ENCODE results near the gene PCNX4. TPM values are rescaled to one million over a fixed set of nuclear protein-coding genes. Genes with fewer than 3 reads are reported as not detected.

The PCNX4 gene
- total and polyA plus RNA-seq, 2 experiments from 2014 or later: 22.9 to 77.5 TPM

- Histone ChIP-seq H3K9me2 (ENCODE audit: insufficient read depth) (peaks cover 7% of the 10 kb centered on the region; the same call in 1 of the 2 replicates), H3K79me2 (replicated peaks; ENCODE audit: insufficient read depth) (no peaks in the 10 kb centered on the region), H2AFZ (peak overlapping the region; percentile 35; the same call in 1 of the 2 replicates), H3K4me3 (no peak overlapping the region), H4K20me1 (replicated peaks; ENCODE audit: insufficient read depth) (no peaks in the 10 kb centered on the region), H3K27ac (ENCODE audit: low read depth) (no peak overlapping the region), H3F3A (replicated peaks; ENCODE audit: low read depth) (no peaks in the 10 kb centered on the region), H3K4me1 (ENCODE audit: insufficient read depth) (peaks cover 16% of the 10 kb centered on the region; the same call in 1 of the 2 replicates), H3K27me3 (ENCODE audit: insufficient read depth) (no peaks in the 10 kb centered on the region), H3K36me3 (ENCODE audit: insufficient read depth) (no peaks in the 10 kb centered on the region), H3K4me2 (peak overlapping the region; percentile 45; the same call in 1 of the 2 replicates)
- no peak for DNase-seq (ENCODE audit: low spot score)
- TF ChIP-seq REST (IDR thresholded peaks at IDR 0.05; ENCODE audit: unreplicated experiment): no peak
- TF ChIP-seq POLR2AphosphoS5 (IDR thresholded peaks at IDR 0.05; ENCODE audit: low read depth): no peak
- no peak for TF ChIP-seq EZH2 (IDR thresholded peaks at IDR 0.05; ENCODE audit: low read depth, unreplicated experiment)
- TF ChIP-seq ZNF462 (CRISPR knock-in tag; IDR thresholded peaks at IDR 0.05): no peak
- TF ChIP-seq ZNF114 (CRISPR knock-in tag; IDR thresholded peaks at IDR 0.05): no peak
- no peak for TF ChIP-seq JUNB (IDR thresholded peaks at IDR 0.05; ENCODE audit: unreplicated experiment)
- no peak for TF ChIP-seq ETS1 (IDR thresholded peaks at IDR 0.05)
- TF ChIP-seq EZH2phosphoT487 (IDR thresholded peaks at IDR 0.05; ENCODE audit: unreplicated experiment): no peak
- TF ChIP-seq ZNF331 (CRISPR knock-in tag; IDR thresholded peaks at IDR 0.05; ENCODE audit: low read depth): no peak
- no peak for TF ChIP-seq CTCF (conservative IDR thresholded peaks at IDR 0.05; ENCODE audit: low read depth in 2 of 2)
- TF ChIP-seq CREB1 (CRISPR knock-in tag; IDR thresholded peaks at IDR 0.05; ENCODE audit: low read depth): no peak
- TF ChIP-seq NANOG (IDR thresholded peaks at IDR 0.05; ENCODE audit: borderline replicate concordance): no peak
- TF ChIP-seq STAT1 (IDR thresholded peaks at IDR 0.05; ENCODE audit: unreplicated experiment): no peak
- ATAC-seq: no peak
- H3K4me3 Mint-ChIP-seq: no peak overlapping the region
- peaks cover 1% of the 10 kb centered on the region for H3K27me3 Mint-ChIP-seq (ENCODE audit: insufficient read depth, low read depth, poor library complexity)
- H3K27ac Mint-ChIP-seq: no peak overlapping the region
- peaks cover 9% of the 10 kb centered on the region for H3K4me1 Mint-ChIP-seq
- H3K9me3 Mint-ChIP-seq: no peaks in the 10 kb centered on the region
- H3K36me3 Mint-ChIP-seq (ENCODE audit: low read depth): no peaks in the 10 kb centered on the region
Observed at GRCh38 chr14:60210703-60211102, 119.0 kb downstream of the PCNX4 start.
